Activated T-helper 1 cell treated with anti-CD3 and anti-CD28 coated beads, Interleukin-2, amount 50 U/mL, for 16 hours (primary cell): Measurements from ENCODE around the gene USP10.

Experiments
- DNase-seq, 2 donors: peaks; one replicate each; pipeline ENCODE4 v3.0.0-alpha.2; 2020; ENCODE audit warnings: low read depth in 1 of 2, low spot score in 1 of 2

The USP10 gene

GRCh38 chr16:84819644-84820304 is 120.0 kb downstream of the USP10 start, which contains the start of gene CRISPLD2:
TSS of gene CRISPLD2 (plus strand) at chr16:84819985. CDS start at chr16:84838496, 18,511 bp downstream.
- DNase-seq: peak; percentile 69 to 70

GRCh38 chr16:84820305-84820684 is 120.5 kb downstream of the USP10 start:
- no peak for DNase-seq

GRCh38 chr16:84820771-84821170 is 121.0 kb downstream of the USP10 start:
- DNase-seq: no peak

- DNase-seq: no peak
Measured at GRCh38 chr16:84821179-84821578, 121.4 kb downstream of the USP10 start.

GRCh38 chr16:84821728-84822689 is 122.2 kb downstream of the USP10 start:
- no peak for DNase-seq

- DNase-seq: no peak
Measured at GRCh38 chr16:84822990-84823389, 123.2 kb downstream of the USP10 start.

GRCh38 chr16:84823484-84823883 is 123.7 kb downstream of the USP10 start:
- no peak for DNase-seq

- no peak for DNase-seq
Measured at GRCh38 chr16:84823926-84824325, 124.1 kb downstream of the USP10 start.

- no peak for DNase-seq
Measured at GRCh38 chr16:84825896-84826557, 126.2 kb downstream of the USP10 start.

GRCh38 chr16:84826558-84826941 is 126.8 kb downstream of the USP10 start:
- no peak for DNase-seq

GRCh38 chr16:84827131-84827574 is 127.4 kb downstream of the USP10 start:
- no peak for DNase-seq

GRCh38 chr16:84827897-84828296 is 128.1 kb downstream of the USP10 start:
- no peak for DNase-seq

GRCh38 chr16:84828322-84828721 is 128.5 kb downstream of the USP10 start:
- no peak for DNase-seq
